HG03520 (cell line): Measurements from ENCODE around the gene RNU5B-1.
"Not testable (repeated sequence)": the region's sequence is repeated elsewhere in the genome, so short reads cannot be mapped to it uniquely, and the experiment has no call there.

ENCODE experiments used
- ATAC-seq: cut with Tn5 transposase; IDR thresholded peaks from one replicate; pipeline ENCODE4 v1.9.1; 2021; ENCODE audit warnings: mild to moderate bottlenecking, moderate library complexity; ENCODE audit not compliant: unreplicated experiment

The RNU5B-1 gene

GRCh38 chr15:65304381-65305149 is at the start of gene RNU5B-1:
Gene RNU5B-1 (plus strand): TSS chr15:65304677.
- ATAC-seq: peak; percentile 49

DNA sequence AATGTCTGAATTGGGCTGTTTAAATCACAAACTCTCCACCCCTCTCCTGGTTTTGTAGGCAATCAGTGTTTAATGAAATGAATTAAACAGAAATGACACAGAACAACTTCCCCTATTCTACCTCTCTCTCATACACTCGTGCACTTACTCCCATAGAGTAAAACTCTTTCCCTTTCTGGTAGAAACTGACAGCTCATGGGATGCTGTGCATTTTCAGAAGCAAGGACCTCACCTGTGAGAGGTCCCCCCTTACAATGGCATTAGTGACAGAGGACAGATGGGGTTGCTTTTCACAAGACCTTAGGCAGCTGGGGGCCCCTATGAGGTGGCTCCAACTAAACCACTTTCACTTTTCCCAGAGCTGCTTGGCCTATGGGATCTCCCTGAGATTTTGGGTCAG is 49.7 kb upstream of the RNU5B-1 start:
- ATAC-seq: no peak

- ATAC-seq: no peak
Measured at GRCh38 chr15:65255486-65256140, 48.9 kb upstream of the RNU5B-1 start.

GRCh38 chr15:65258375-65259262 is 45.9 kb upstream of the RNU5B-1 start:
- no peak for ATAC-seq

- ATAC-seq: no peak
Measured at GRCh38 chr15:65259367-65259797, 45.1 kb upstream of the RNU5B-1 start.

- ATAC-seq: no peak
Measured at GRCh38 chr15:65260968-65261367, 43.5 kb upstream of the RNU5B-1 start.

GRCh38 chr15:65263313-65263712 is 41.2 kb upstream of the RNU5B-1 start:
- ATAC-seq: no peak

- ATAC-seq: no peak
Measured at GRCh38 chr15:65264863-65265430, 39.5 kb upstream of the RNU5B-1 start.

DNA sequence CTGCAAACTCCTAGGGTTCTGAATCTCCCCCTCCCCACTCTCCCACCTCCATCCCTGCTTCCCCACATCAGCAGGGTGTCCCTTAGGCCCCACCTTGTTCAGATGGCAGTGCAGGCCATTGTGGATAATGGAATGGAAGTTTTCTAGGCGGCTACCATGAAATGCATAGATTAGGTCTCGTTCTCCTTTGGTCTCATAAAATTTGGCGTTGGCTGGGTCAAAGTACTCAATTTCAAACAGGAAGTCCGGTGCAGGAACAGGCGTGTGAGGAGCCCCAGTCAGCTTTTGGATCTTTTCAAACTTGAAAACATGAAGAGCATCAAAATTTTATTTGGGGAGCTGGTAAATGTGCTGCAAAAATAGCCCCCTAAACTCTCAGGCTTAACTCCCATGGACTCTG is 38.0 kb upstream of the RNU5B-1 start:
- no peak for ATAC-seq

DNA sequence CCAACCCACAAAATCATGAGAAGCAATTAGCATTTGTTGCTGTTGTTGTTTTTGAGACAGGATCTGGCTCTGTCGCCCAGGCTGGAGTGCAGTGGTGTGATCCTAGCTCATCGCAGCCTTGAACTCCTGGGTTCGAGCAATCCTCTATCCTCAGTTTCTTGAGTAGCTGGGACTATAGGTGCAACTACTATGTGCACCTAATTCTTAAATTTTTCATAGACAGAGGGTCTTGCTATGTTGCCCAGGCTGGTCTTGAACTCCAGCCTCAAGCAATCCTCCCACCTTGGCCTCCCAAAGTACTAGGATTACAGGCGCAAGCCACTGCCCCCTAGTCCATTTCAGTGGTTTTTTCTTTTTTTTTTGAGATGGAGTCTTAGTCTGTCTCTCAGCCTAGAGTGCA is 36.1 kb upstream of the RNU5B-1 start:
- ATAC-seq: no peak

DNA sequence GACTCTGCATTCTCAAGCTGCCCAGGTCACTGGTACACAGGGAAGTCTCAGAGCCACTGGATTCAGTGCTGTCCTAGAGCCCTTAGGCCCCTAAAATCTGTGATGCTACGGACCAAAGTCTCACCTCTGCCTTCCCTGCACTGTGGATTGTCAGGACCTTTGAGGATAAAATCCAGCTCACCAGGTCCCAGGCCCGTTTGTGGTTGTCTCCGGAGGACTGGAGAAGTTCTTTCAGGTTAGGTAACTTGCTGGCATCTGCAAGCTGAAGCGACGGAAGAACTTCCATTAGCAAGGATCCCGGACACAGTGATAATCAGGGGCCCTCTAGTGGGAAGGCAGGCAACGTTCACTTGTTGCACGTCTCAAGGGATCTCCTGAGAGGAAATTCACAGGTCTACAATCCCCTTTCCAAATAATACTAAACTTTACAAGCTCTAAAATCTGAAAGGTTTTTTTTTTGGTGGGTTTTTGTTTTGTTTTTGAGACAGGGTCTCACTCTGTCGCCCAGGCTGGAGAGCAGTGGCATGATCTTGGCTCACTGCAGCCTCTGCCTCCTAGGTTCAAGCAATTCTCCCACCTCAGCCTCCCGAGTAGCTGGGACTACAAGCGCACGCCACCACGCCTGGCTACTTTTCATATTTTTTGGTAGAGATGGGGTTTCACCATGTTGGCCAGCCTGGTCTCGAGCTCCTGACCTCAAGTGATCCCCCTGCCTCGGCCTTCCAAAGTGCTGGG is 33.5 kb upstream of the RNU5B-1 start:
- ATAC-seq: not testable (repeated sequence)

- ATAC-seq: no peak
Measured at GRCh38 chr15:65275104-65275727, 29.3 kb upstream of the RNU5B-1 start.

- ATAC-seq: no peak
Measured at GRCh38 chr15:65275728-65276126, 28.8 kb upstream of the RNU5B-1 start.

- ATAC-seq: no peak
Measured at GRCh38 chr15:65277015-65277414, 27.5 kb upstream of the RNU5B-1 start.

GRCh38 chr15:65278480-65278879 is 26.0 kb upstream of the RNU5B-1 start:
- no peak for ATAC-seq

GRCh38 chr15:65285291-65286068 is 19.0 kb upstream of the RNU5B-1 start:
- ATAC-seq: no peak

DNA sequence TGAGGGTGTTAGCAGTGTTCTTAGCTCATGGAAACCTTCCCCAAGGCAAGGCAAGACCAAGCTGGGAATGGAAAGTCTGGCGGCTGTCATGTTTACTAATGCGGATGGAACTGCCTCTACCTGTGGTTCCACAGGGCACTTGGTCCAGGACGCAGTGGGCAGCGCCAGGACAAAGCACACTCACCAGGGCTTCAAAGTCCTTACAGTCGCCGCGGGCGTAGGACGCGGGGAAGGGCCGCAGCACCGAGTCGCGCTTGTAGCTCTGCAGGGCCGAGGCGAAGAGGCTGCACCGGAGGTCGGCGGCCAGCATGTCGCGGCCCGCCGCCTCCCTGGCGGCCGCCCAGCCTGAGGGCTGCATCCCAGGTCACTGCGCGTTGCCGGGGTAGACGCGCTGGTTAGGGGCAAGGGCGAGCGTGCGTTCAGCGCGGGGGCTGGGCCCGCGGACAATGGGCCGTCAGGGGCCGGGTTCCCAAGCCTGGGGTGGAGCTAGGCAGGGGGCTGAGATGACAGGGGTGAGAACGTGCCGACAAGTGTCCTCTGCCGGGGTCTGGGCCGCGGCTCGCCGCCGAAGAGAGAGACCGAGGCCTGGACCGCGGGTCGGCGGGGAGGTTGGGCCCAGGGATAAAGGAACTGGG is 18.3 kb upstream of the RNU5B-1 start:
- ATAC-seq: peak; percentile 22

GRCh38 chr15:65286704-65287519 is 17.6 kb upstream of the RNU5B-1 start, which contains the start of gene PARP16:
Gene PARP16 (minus strand): TSS chr15:65286883. CDS start chr15:65286426, 457 bp downstream.
- peak; percentile 93 for ATAC-seq
